Esophagus squamous epithelium (tissue), 5 donors: Measurements from ENCODE around the gene FAIM. TPM values are rescaled to one million over a fixed set of nuclear protein-coding genes. Genes with fewer than 3 reads are reported as not detected.

Experiments
- DNase-seq: peaks from one replicate; lab custom pipeline; 2025; lab: John Stamatoyannopoulos, UW
- H3K27ac ChIP-seq, 4 donors: fragments of 200-600 bp; sonication (generic); one replicate each; pipeline ENCODE4 v1.5.1; 2016 to 2019; ENCODE audit warnings: mild to moderate bottlenecking in 1 of 4
- H3K27me3 ChIP-seq, 4 donors: fragments of 200-600 bp; sonication (generic); 1 replicate in 3 of 4; 2 replicates in 1 of 4; pipeline versions ENCODE4 v1.5.1 to v1.6.0; 2017 to 2021; ENCODE audit warnings: antibody characterized with exemption in 1 of 4
- H3K36me3 ChIP-seq, 3 donors: fragments of 200-600 bp; sonication (generic); one replicate each; pipeline ENCODE4 v1.5.1; 2016 to 2019
- H3K4me1 ChIP-seq, 3 donors: fragments of 200-600 bp; sonication (generic); one replicate each; pipeline ENCODE4 v1.5.1; 2017 to 2019
- H3K4me3 ChIP-seq, 4 donors: fragments of 200-600 bp; sonication (generic); 1 replicate in 3 of 4; 2 replicates in 1 of 4; pipeline ENCODE4 v1.5.1; 2016 to 2019; ENCODE audit warnings: mild to moderate bottlenecking in 2 of 4, moderate library complexity in 1 of 4
- H3K9me3 ChIP-seq, 3 donors: fragments of 200-600 bp; sonication (generic); one replicate each; pipeline ENCODE4 v1.5.1; 2016 to 2019
- POLR2A ChIP-seq, 4 donors: fragments of 450-650 bp; IDR thresholded peaks; one replicate each; pipeline ENCODE4 v1.6.1; 2017; ENCODE audit warnings: antibody characterized with exemption in 4 of 4, mild to moderate bottlenecking in 4 of 4, moderate library complexity in 3 of 4
- WGBS, 2 donors: methylation state at CpG; one replicate each; pipeline ENCODE4 v1.1.5; 2018; 5-methylcytosine and 5-hydroxymethylcytosine counted together
- intact Hi-C: fragments of 100-400 bp; cut with DNase I; formaldehyde crosslinking; loops from one replicate; pipeline ENCODE4 v1.15.0; 2022
- total RNA-seq, 4 donors: library from RNA; depleted of rRNA; stranded (reverse); fragments of >200 nt; gene quantifications; one replicate each; pipeline ENCODE4 v1.1.0, GENCODE V29; 2016
- TF ChIP-seq, protein P1 (sequence below), 6 experiments: fragments of 450-650 bp in 4 of 6; fragments of 200-600 bp in 2 of 6; sonication (generic) in 2 of 6; IDR thresholded peaks; one replicate each; pipeline ENCODE4 v1.5.1; 2016 to 2019; ENCODE audit warnings: antibody characterized with exemption in 6 of 6, mild to moderate bottlenecking in 4 of 6, moderate library complexity in 4 of 6
- donor health status: DM: yes; HTN: yes; CAD: no.

FAIM gene
- total RNA-seq, 4 donors from 2014 or later, result 8.0 to 16.0 (median 11.1) TPM

DNA sequence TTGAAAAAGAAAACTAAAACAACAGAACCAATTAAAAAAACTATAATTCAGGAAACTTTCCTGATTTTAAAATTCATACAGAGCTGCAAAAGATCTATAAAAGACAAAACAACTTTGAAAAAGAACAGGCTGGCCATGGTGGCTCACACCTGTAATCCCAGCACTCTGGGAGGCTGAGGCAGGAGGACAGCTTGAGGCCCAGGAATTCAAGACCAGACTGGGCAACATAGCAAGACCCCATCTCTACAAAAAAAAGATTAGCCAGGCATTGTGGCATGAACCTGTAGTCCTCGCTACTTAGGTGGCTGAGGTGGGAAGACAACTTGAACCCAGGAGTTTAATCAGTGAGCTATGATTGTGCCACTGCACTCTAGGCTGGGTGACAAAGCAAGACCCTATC lies 21.2 kb upstream of the FAIM start:
- WGBS, 2 donors, result 86 to 88% methylated on average over 1 of the region's 1 CpG
- H3K4me3 ChIP-seq, result no peak overlapping the region
- no peak for DNase-seq
- TF ChIP-seq POLR2A (IDR thresholded peaks at IDR 0.05), result no peak
- TF ChIP-seq, protein P1, sequence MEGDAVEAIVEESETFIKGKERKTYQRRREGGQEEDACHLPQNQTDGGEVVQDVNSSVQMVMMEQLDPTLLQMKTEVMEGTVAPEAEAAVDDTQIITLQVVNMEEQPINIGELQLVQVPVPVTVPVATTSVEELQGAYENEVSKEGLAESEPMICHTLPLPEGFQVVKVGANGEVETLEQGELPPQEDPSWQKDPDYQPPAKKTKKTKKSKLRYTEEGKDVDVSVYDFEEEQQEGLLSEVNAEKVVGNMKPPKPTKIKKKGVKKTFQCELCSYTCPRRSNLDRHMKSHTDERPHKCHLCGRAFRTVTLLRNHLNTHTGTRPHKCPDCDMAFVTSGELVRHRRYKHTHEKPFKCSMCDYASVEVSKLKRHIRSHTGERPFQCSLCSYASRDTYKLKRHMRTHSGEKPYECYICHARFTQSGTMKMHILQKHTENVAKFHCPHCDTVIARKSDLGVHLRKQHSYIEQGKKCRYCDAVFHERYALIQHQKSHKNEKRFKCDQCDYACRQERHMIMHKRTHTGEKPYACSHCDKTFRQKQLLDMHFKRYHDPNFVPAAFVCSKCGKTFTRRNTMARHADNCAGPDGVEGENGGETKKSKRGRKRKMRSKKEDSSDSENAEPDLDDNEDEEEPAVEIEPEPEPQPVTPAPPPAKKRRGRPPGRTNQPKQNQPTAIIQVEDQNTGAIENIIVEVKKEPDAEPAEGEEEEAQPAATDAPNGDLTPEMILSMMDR (IDR thresholded peaks at IDR 0.05), result no peak
- H3K9me3 ChIP-seq, result no peaks in the 10 kb centered on the region
- no peaks in the 10 kb centered on the region for H3K27me3 ChIP-seq
- peaks cover 0 to 15% (median 0%) of the 10 kb centered on the region in 3 donors for H3K36me3 ChIP-seq
- intact Hi-C loops, result no loop called here
- H3K27ac ChIP-seq, result no peak overlapping the region
- peaks cover 0 to 3% (median 0%) of the 10 kb centered on the region in 3 donors for H3K4me1 ChIP-seq

DNA sequence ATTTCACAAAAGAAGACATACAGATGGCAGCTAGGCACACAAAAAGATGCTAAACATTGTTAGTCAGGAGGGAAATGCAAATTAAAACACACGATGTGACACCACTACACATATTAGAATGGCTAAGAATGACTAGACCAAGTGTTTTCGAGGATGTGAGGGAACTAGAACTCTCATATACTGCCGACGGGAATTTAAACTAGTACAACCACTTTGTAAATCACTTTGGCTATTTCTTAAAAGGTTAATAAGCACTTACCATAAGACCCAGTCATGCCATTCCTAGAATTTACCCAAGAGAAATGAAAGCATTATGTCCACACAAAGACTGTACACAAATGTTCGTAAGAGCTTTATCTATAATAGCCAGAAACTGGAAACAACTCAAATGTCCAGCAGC lies 20.1 kb upstream of the FAIM start:
- H3K9me3 ChIP-seq, result no peaks in the 10 kb centered on the region
- DNase-seq, result no peak
- H3K4me3 ChIP-seq, result no peak overlapping the region
- no peaks in the 10 kb centered on the region for H3K27me3 ChIP-seq
- TF ChIP-seq POLR2A (IDR thresholded peaks at IDR 0.05), result no peak
- TF ChIP-seq, protein P1 (IDR thresholded peaks at IDR 0.05), result no peak
- no peak overlapping the region for H3K27ac ChIP-seq
- peaks cover 0 to 13% (median 4%) of the 10 kb centered on the region in 3 donors for H3K4me1 ChIP-seq
- peaks cover 0 to 15% (median 0%) of the 10 kb centered on the region in 3 donors for H3K36me3 ChIP-seq
- WGBS, 2 donors, result 89 to 90% methylated on average over 5 of the region's 5 CpGs
- intact Hi-C loops, result no loop called here

DNA sequence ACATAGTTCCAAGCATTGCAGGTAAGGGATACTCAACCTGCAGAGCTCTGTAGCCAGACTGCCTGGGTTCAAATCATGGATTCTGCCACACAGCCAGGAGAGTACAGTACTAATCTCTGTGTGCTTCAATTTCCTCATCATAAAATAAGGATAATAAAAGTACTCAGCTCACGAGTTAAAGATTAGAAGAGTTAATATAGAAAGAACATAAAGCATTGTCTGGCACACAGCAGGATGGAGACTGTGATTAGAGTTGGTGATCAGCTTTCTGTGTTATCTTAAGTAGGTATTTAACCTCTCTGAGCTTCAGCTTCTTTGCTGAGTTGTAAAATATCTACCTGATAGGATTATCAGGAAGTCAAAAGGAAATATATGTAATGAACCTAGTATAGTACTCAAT lies 17.2 kb upstream of the FAIM start:
- 63 to 73% methylated on average over 1 of the region's 1 CpG for WGBS, 2 donors
- Histone ChIP-seq H3K36me3 (peaks cover 0 to 10% (median 0%) of the 10 kb centered on the region in 3 donors), H3K27ac (no peak overlapping the region)

DNA sequence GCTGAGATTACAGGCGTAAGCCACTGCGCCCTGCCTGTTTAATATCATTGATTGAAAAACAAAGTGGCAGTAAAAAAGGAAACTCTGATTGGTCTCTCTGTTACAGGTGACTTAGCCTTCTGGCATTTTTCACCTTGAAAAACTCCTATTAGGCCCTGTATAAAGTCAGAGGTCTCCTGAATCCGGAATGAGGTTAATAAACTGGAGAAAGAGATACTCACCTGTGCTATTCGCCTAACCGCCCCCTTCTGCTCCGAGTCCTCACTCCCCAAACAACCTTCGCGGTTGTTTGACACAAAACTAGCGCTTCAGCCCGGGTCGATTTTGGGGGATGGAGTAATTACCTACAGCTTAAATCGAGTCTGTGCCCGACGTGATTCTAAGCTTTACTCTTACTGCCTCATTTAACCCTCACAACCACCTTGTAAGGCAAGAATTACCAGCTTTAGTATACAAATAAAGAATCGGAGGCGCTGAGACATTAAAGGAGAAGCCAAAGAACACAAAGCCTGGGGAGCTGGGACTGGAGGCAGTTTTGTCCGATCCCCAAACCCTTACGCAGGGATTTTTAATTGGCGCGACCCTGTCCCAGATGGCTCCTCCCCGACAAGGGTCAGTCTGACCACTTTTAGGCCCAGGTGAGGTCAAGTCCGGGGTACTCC lies 15.0 kb upstream of the FAIM start:
- TF ChIP-seq, protein P1 (IDR thresholded peaks at IDR 0.05), result no peak
- TF ChIP-seq POLR2A (IDR thresholded peaks at IDR 0.05), result no peak
- intact Hi-C loops, result loop anchor here (5.0 kb wide), 1 partner anchor 324 kb away; no protein-coding TSS in a partner anchor
- no peaks in the 10 kb centered on the region for H3K27me3 ChIP-seq
- WGBS, 2 donors, result 9 to 10% methylated on average over 18 to 19 of the region's 22 CpGs
- peaks cover 0 to 10% (median 0%) of the 10 kb centered on the region in 3 donors for H3K36me3 ChIP-seq
- peak overlapping the region; percentile 52 to 74 (median 72) for H3K4me3 ChIP-seq
- H3K27ac ChIP-seq, result peak overlapping the region; percentile 93 to 97 (median 96)
- DNase-seq, result no peak
- H3K9me3 ChIP-seq, result no peaks in the 10 kb centered on the region
- peaks cover 0 to 36% (median 8%) of the 10 kb centered on the region in 3 donors for H3K4me1 ChIP-seq

More for the DNA sequence above, 17.2 kb upstream of the FAIM start:
- Histone ChIP-seq H3K9me3 (no peaks in the 10 kb centered on the region), H3K27me3 (no peaks in the 10 kb centered on the region), H3K4me1 (peaks cover 0 to 24% (median 4%) of the 10 kb centered on the region in 3 donors), H3K4me3 (no peak overlapping the region)
- TF ChIP-seq, protein P1 (IDR thresholded peaks at IDR 0.05), result no peak
- TF ChIP-seq POLR2A (IDR thresholded peaks at IDR 0.05), result no peak
- no peak for DNase-seq
- intact Hi-C loops, result loop anchor here (5.0 kb wide), 1 partner anchor 326 kb away; no protein-coding TSS in a partner anchor
